Measurements from ENCODE around the gene LATS2.

DNA sequence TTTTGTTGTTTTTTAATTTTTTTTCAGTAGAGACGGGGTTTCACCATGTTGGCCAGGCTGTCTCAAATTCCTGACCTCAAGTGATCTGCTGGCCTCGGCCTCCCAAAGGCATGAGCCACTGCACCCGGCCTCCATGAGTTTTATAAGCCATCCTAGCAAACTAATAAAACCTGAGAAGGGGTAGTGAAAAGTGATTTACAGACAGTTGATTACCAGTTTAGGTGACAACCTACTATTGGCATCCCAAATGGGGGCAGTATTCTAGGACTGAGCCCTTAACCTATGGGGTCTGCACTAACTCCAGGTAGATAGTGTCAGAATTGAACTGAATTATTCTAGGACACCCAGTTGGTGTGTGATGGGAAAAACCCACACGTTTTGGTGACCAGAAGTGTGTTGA, 6.5 kb upstream of the LATS2 start:
- TF ChIP-seq, protein P1, sequence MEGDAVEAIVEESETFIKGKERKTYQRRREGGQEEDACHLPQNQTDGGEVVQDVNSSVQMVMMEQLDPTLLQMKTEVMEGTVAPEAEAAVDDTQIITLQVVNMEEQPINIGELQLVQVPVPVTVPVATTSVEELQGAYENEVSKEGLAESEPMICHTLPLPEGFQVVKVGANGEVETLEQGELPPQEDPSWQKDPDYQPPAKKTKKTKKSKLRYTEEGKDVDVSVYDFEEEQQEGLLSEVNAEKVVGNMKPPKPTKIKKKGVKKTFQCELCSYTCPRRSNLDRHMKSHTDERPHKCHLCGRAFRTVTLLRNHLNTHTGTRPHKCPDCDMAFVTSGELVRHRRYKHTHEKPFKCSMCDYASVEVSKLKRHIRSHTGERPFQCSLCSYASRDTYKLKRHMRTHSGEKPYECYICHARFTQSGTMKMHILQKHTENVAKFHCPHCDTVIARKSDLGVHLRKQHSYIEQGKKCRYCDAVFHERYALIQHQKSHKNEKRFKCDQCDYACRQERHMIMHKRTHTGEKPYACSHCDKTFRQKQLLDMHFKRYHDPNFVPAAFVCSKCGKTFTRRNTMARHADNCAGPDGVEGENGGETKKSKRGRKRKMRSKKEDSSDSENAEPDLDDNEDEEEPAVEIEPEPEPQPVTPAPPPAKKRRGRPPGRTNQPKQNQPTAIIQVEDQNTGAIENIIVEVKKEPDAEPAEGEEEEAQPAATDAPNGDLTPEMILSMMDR (IDR thresholded peaks at IDR 0.05) = no peak
- no peak for TF ChIP-seq POLR2A (IDR thresholded peaks at IDR 0.05)

Data from esophagus squamous epithelium (tissue), 4 donors.